AG08396 (cell line): ENCODE data around the gene ANKS1B.
"Not testable (repeated sequence)": the region's sequence is repeated elsewhere in the genome, so short reads cannot be mapped to it uniquely, and the experiment has no call there.

ENCODE experiments used
- DNase-seq: peaks from one replicate; pipeline ENCODE4 v3.0.0; 2012; ENCODE audit warnings: low spot score, mixed read lengths

The ANKS1B gene

GRCh38 chr12:99984271-99985128 is at the start of gene ANKS1B:
TSS of gene ANKS1B (minus strand) at chr12:99984936. CDS start at chr12:99984237, 699 bp downstream.
- DNase-seq = peak; percentile 59

GRCh38 chr12:100031836-100032235 is 47.1 kb upstream of the ANKS1B start:
- no peak for DNase-seq

GRCh38 chr12:100027671-100028070 is 42.9 kb upstream of the ANKS1B start:
- DNase-seq = no peak

- DNase-seq = no peak
Observed at GRCh38 chr12:100026241-100026640, 41.5 kb upstream of the ANKS1B start.

GRCh38 chr12:100024974-100025555 is 40.3 kb upstream of the ANKS1B start:
- no peak for DNase-seq

GRCh38 chr12:100020370-100020769 is 35.6 kb upstream of the ANKS1B start:
- DNase-seq = no peak

GRCh38 chr12:100017056-100017455 is 32.3 kb upstream of the ANKS1B start:
- no peak for DNase-seq

- not testable (repeated sequence) for DNase-seq
Observed at GRCh38 chr12:100016304-100016703, 31.6 kb upstream of the ANKS1B start.

GRCh38 chr12:100005846-100006245 is 21.1 kb upstream of the ANKS1B start:
- not testable (repeated sequence) for DNase-seq

GRCh38 chr12:99997806-99998205 is 13.1 kb upstream of the ANKS1B start:
- DNase-seq = no peak

- no peak for DNase-seq
Observed at GRCh38 chr12:99996095-99996494, 11.4 kb upstream of the ANKS1B start.

GRCh38 chr12:99985631-99986030 is 895 bp upstream of the ANKS1B start:
- DNase-seq = no peak

- DNase-seq = no peak
Observed at GRCh38 chr12:99985129-99985570, 414 bp upstream of the ANKS1B start.

- DNase-seq = peak; percentile 15
Observed at GRCh38 chr12:99983456-99984258, 1.1 kb downstream of the ANKS1B start.

GRCh38 chr12:99981639-99982190 is 3.0 kb downstream of the ANKS1B start:
- DNase-seq = no peak

GRCh38 chr12:99979471-99979870 is 5.3 kb downstream of the ANKS1B start:
- no peak for DNase-seq

- DNase-seq = no peak
Observed at GRCh38 chr12:99978152-99978551, 6.6 kb downstream of the ANKS1B start.

- no peak for DNase-seq
Observed at GRCh38 chr12:99977550-99977949, 7.2 kb downstream of the ANKS1B start.

- no peak for DNase-seq
Observed at GRCh38 chr12:99976762-99977161, 8.0 kb downstream of the ANKS1B start.

GRCh38 chr12:99975321-99975720 is 9.4 kb downstream of the ANKS1B start:
- no peak for DNase-seq

GRCh38 chr12:99974146-99974545 is 10.6 kb downstream of the ANKS1B start:
- DNase-seq = no peak

GRCh38 chr12:99966429-99966828 is 18.3 kb downstream of the ANKS1B start:
- DNase-seq = no peak
